Right lobe of liver (tissue), 6 donors: ENCODE measurements around the gene RPA1. TPM values are rescaled to one million over a fixed set of nuclear protein-coding genes. Genes with fewer than 3 reads are reported as not detected.
"Not testable (repeated sequence)": the region's sequence is repeated elsewhere in the genome, so short reads cannot be mapped to it uniquely, and the experiment has no call there.

ENCODE experiments used
- ATAC-seq, 4 donors: fragments of 200-7000 bp; cut with Tn5 transposase; one replicate each; pipeline ENCODE4 v1.9.1; 2020; ENCODE audit warnings: mild to moderate bottlenecking in 4 of 4, moderate library complexity in 4 of 4
- DNase-seq, 3 donors: peaks; one replicate each; pipeline ENCODE4 v3.0.0-alpha.2; 2020
- H3K27ac ChIP-seq, 3 donors: fragments of 200-600 bp; one replicate each; pipeline ENCODE4 v1.8.0; 2022
- H3K27me3 ChIP-seq, 2 donors: fragments of 200-600 bp; one replicate each; pipeline ENCODE4 v1.8.0; 2022
- H3K36me3 ChIP-seq, 4 donors: fragments of 200-600 bp; sonication (generic) in 1 of 4; one replicate each; pipeline versions ENCODE4 v1.5.1 to v1.8.0; 2017 to 2022; ENCODE audit warnings: control low read depth in 1 of 4
- H3K4me1 ChIP-seq, 4 donors: fragments of 200-600 bp; sonication (generic) in 1 of 4; one replicate each; pipeline versions ENCODE4 v1.5.1 to v1.8.0; 2017 to 2022; ENCODE audit warnings: control low read depth in 1 of 4
- H3K4me3 ChIP-seq, 3 donors: fragments of 200-600 bp; one replicate each; pipeline ENCODE4 v1.8.0; 2022
- H3K9me3 ChIP-seq, 4 donors: fragments of 200-600 bp; sonication (generic) in 1 of 4; one replicate each; pipeline versions ENCODE4 v1.5.1 to v1.8.0; 2017 to 2022; ENCODE audit warnings: control low read depth in 1 of 4
- POLR2A ChIP-seq: fragments of 450-650 bp; IDR thresholded peaks from one replicate; pipeline ENCODE4 v1.6.1; 2017; ENCODE audit warnings: antibody characterized with exemption, mild to moderate bottlenecking
- WGBS: methylation state at CpG from one replicate; pipeline ENCODE4 v1.1.6; 2018; ENCODE audit warnings: low coverage, low lambda C conversion rate; ENCODE audit not compliant: insufficient coverage; ENCODE audit errors: missing lambda C conversion rate; 5-methylcytosine and 5-hydroxymethylcytosine counted together
- intact Hi-C, 2 donors: fragments of 100-400 bp; cut with DNase I; formaldehyde crosslinking; loops; one replicate each; pipeline versions ENCODE4 v1.11.2 to v1.14.1; 2022
- total RNA-seq, 6 experiments: library from RNA; depleted of rRNA in 2 of 6; stranded (reverse); fragments of >200 nt in 2 of 6; fragmentation: NEBNext Ultra II Directional in 3 of 6; extraction: Animal tissue kit (Norgen Biotek cat#: 25700) in 3 of 6; gene quantifications; one replicate each; pipeline versions ENCODE4 v1.1.0 to v1.2.4, GENCODE V29; 2016 to 2023
- TF ChIP-seq, protein P1 (sequence below), 4 donors: fragments of 200-600 bp in 3 of 4; fragments of 450-650 bp in 1 of 4; IDR thresholded peaks; one replicate each; pipeline versions ENCODE4 v1.5.1 to v1.8.0; 2016 to 2022; ENCODE audit warnings: antibody characterized with exemption in 4 of 4, mild to moderate bottlenecking in 2 of 4
- donor health status: DM: no; HTN: yes; CAD: no.
- donor health status: DM: no; HTN: no; CAD: no.
- donor health status: DM: no; HTN: no; CAD: no.
- donor health status: DM: no; HTN: yes; CAD: no.
- donor health status: DM: no; HTN: yes; CAD: no.

RPA1 gene
- total RNA-seq, 6 experiments from 2014 or later = 10.9 to 35.5 (median 29.2) TPM

DNA sequence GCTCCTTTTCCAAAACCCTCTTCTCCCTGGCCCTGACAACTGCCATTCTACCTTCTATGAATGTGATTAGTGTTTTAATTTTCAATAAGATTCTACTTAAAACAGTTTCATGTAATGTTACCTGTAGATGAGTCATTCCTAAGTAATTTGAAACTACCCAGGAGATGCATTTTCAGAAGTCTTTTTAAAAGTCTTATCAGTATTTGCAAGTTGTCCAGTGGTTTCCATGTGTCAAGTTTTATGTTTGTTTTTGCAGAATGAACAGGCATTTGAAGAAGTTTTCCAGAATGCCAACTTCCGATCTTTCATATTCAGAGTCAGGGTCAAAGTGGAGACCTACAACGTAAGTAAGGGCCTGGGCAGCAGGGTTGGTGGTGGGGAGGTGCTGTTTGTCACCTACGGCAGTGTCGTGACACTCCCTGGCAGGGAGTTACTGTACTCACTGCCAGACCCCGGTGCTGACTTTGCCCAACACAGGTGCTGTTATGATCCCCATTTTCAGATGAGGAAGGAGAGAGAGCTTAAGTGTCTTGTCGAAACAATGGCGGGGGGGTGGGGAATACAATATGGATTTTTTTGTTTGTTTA lies 65.0 kb downstream of the RPA1 start:
- no peak for DNase-seq

DNA sequence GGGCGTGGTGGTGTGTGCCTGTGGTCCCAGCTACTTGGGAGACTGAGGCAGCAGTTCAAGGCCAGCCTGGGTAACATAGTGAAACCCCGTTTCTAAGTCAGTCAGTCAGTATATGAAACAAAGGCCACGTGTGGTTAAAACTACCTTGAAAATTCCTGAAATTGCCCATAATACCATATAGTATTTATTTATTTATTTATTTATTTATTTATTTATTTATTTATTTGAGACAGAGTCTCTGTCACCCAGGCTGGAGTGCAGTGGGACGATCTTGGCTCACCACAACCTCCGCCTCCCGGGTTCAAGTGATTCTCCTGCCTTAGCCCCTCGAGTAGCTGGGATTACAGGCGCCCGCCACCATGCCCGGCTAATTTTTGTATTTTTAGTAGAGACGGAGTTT lies 65.7 kb downstream of the RPA1 start:
- H3K4me3 ChIP-seq, ATAC-seq, DNase-seq, H3K27me3 ChIP-seq, H3K9me3 ChIP-seq, intact Hi-C loops, H3K4me1 ChIP-seq, H3K27ac ChIP-seq: not testable (repeated sequence)
- 98% methylated on average over 10 of the region's 11 CpGs for WGBS
- H3K36me3 ChIP-seq = peaks cover 0 to 45% (median 15%) of the 10 kb centered on the region in 4 donors

More for the DNA sequence above, 65.0 kb downstream of the RPA1 start:
- H3K27ac ChIP-seq = no peak overlapping the region
- no peaks in the 10 kb centered on the region for H3K27me3 ChIP-seq
- no peaks in the 10 kb centered on the region for H3K9me3 ChIP-seq
- WGBS = 100% methylated on average over 4 of the region's 7 CpGs
- no peaks in the 10 kb centered on the region for H3K4me1 ChIP-seq
- TF ChIP-seq, protein P1, sequence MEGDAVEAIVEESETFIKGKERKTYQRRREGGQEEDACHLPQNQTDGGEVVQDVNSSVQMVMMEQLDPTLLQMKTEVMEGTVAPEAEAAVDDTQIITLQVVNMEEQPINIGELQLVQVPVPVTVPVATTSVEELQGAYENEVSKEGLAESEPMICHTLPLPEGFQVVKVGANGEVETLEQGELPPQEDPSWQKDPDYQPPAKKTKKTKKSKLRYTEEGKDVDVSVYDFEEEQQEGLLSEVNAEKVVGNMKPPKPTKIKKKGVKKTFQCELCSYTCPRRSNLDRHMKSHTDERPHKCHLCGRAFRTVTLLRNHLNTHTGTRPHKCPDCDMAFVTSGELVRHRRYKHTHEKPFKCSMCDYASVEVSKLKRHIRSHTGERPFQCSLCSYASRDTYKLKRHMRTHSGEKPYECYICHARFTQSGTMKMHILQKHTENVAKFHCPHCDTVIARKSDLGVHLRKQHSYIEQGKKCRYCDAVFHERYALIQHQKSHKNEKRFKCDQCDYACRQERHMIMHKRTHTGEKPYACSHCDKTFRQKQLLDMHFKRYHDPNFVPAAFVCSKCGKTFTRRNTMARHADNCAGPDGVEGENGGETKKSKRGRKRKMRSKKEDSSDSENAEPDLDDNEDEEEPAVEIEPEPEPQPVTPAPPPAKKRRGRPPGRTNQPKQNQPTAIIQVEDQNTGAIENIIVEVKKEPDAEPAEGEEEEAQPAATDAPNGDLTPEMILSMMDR (IDR thresholded peaks at IDR 0.05) = no peak
- no peak for TF ChIP-seq POLR2A
- H3K36me3 ChIP-seq = peaks cover 0 to 51% (median 15%) of the 10 kb centered on the region in 4 donors
- no peak overlapping the region for H3K4me3 ChIP-seq
- ATAC-seq = no peak
- intact Hi-C loops = no loop called here

DNA sequence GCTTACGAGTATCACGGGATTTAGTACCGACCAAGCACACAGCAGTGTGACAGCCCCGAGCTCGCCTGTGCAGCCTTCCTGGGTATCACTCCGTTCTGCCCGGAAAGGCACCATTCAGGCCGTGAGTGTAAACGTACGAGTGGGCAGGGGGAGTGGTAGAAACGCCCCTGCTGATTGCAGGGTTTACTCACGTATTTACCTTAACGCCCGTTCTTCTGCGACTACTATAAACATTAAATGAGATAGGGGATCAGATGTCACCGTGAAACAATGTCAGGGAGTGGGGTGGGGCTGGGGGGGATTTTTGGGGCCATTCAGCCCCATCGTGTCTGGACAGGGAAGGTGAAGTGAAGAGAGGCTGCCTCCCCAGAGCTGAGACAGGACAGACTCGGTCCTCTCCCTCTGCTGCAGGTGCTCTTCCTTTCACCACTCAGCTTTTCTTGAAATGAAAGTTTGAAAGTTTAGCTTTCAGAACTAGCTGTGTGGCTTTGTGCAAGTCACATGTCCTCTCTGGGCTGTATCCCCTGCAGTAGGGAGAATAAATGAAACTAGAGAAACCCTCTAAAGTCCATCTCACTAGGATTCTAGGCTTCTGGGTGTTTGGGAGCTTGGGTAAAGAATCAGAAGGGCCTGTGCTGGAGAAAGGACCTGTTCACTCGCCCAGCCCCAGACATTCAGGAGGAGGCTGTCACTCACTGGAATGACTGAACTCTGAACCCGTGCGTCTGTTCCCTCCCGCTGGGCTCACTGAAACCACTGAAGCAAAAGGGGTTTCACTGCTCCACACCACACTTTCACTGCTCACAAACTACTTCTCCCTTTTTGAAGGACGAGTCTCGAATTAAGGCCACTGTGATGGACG lies 66.7 kb downstream of the RPA1 start:
- 89% methylated on average over 15 of the region's 25 CpGs for WGBS
- no peaks in the 10 kb centered on the region for H3K9me3 ChIP-seq
- DNase-seq = no peak
- no peaks in the 10 kb centered on the region for H3K27me3 ChIP-seq
- no peak for TF ChIP-seq POLR2A
- TF ChIP-seq, protein P1 (IDR thresholded peaks at IDR 0.05) = no peak
- H3K4me1 ChIP-seq = no peaks in the 10 kb centered on the region
- no peak overlapping the region for H3K27ac ChIP-seq
- H3K36me3 ChIP-seq = peaks cover 0 to 43% (median 15%) of the 10 kb centered on the region in 4 donors
- ATAC-seq = no peak
- no peak overlapping the region for H3K4me3 ChIP-seq
- intact Hi-C loops = no loop called here

DNA sequence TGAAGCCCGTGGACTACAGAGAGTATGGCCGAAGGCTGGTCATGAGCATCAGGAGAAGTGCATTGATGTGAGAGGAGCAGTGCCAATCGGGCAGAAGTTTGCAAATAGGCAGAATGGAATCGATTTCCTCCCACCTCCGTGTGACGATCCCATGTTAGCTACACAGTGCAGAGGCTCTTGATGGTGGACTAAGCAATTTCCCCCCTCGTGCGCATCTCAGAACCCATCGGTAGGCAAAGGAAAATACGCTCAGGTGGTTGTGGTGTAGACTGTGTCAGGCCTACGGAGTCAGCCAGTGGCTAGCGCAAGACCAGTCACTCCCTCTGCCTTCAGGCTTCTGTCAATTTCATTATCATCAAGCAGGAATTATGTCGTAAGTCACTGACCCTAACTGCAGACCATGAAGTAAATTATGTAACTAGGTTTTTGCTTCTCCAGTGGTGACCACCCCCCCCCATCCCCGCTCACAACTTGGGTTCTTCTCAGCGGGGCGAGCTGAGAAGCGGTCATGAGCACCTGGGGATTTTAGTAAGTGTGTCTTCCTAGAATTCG lies 67.4 kb downstream of the RPA1 start:
- no peak for TF ChIP-seq POLR2A
- TF ChIP-seq, protein P1 (IDR thresholded peaks at IDR 0.05) = no peak
- Histone ChIP-seq H3K9me3 (no peaks in the 10 kb centered on the region), H3K4me1 (no peaks in the 10 kb centered on the region), H3K36me3 (peaks cover 0 to 39% (median 14%) of the 10 kb centered on the region in 4 donors), H3K27ac (no peak overlapping the region), H3K4me3 (no peak overlapping the region), H3K27me3 (no peaks in the 10 kb centered on the region)
- intact Hi-C loops = no loop called here
- ATAC-seq (no peak), DNase-seq (no peak)
- whole genome bisulfite sequencing = 90% methylated on average over 14 of the region's 18 CpGs

DNA sequence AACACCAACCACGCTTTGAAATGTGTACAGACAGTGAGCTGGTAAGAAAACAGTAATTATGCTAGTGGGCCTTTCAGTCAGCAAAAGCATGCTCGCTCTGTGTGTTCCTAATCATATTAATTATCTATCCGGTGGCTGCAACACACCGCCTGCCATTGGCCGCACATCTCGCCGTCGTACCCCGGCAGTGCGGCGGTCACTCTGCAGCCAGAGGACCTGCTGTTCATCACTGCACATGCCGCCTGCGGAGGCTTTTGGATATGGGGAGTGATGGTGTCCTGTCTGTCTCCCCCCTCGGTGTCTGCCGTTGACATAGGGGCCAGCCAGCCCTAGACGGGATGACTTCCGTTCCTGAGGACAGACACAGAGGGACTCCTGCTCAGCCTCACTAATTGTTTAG lies 68.5 kb downstream of the RPA1 start:
- Histone ChIP-seq H3K4me1 (no peaks in the 10 kb centered on the region), H3K9me3 (no peaks in the 10 kb centered on the region), H3K27me3 (no peaks in the 10 kb centered on the region), H3K27ac (no peak overlapping the region), H3K36me3 (peaks cover 0 to 36% (median 13%) of the 10 kb centered on the region in 4 donors), H3K4me3 (no peak overlapping the region)
- WGBS = 80% methylated on average over 7 of the region's 17 CpGs
- DNase-seq (no peak), ATAC-seq (no peak)
- TF ChIP-seq, protein P1 (IDR thresholded peaks at IDR 0.05) = no peak
- no peak for TF ChIP-seq POLR2A
- intact Hi-C loops = no loop called here
